Suppressor macrophage (primary cell): ENCODE results near the gene SKIC8.

Source experiments
- DNase-seq, 4 experiments: peaks; one replicate each; pipeline ENCODE4 v3.0.0-alpha.2; 2020 to 2022
- total RNA-seq, 17 experiments: gene quantifications; one replicate each; lab custom pipeline; 2026; ENCODE audit warnings: mixed read lengths in 6 of 17, inconsistent platforms in 3 of 17; lab: John Stamatoyannopoulos, UW

Gene SKIC8
- total RNA-seq, result 19.7 to 41.2 (median 33.7) reads per million in 17 experiments

DNA sequence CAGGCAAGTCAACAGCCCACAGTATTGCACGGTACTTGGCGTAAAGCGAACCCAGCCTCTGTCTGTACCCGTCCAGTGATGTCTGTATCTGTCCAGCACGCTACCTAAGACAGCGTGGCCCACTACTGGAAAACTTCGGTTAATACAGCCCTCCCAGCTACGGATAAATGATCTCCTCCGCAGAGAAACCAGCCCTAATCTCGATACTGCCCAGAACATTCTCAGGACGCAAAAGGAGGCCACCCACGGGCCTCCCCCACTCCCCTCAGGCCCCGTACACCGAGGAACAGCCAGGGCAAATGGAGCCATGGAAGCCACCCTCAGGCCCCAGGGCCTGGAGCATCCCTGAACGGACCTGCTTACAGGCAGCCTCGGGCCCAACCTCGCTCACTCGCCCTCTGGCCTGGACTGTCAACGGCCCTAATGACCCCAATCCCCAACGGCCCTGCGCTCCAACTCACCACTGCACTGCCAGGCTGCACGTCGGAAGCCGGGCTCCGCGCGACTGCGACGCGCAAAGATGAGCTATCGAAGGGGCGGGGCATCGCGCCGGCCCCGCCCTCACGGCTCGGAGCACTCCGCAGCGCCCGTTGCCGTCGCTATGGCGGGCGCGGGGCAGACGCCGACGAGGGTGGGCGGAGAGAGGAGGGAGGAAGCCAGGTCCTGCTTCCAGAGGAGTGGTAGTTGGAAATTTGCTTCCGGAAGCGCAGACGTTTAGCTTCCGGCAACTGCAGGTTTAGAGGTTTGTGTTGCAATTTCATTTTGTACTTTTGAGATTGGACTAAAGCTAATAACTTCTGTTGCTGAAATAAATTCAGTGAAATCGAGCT lies at the start of gene SKIC8:
TSS of gene SKIC8 (minus strand) at position 509 of the 830 bp plus-strand sequence. CDS start 3,923 bp downstream, outside the sequence.
- peak; percentile 98 to 99 (median 98) for DNase-seq

DNA sequence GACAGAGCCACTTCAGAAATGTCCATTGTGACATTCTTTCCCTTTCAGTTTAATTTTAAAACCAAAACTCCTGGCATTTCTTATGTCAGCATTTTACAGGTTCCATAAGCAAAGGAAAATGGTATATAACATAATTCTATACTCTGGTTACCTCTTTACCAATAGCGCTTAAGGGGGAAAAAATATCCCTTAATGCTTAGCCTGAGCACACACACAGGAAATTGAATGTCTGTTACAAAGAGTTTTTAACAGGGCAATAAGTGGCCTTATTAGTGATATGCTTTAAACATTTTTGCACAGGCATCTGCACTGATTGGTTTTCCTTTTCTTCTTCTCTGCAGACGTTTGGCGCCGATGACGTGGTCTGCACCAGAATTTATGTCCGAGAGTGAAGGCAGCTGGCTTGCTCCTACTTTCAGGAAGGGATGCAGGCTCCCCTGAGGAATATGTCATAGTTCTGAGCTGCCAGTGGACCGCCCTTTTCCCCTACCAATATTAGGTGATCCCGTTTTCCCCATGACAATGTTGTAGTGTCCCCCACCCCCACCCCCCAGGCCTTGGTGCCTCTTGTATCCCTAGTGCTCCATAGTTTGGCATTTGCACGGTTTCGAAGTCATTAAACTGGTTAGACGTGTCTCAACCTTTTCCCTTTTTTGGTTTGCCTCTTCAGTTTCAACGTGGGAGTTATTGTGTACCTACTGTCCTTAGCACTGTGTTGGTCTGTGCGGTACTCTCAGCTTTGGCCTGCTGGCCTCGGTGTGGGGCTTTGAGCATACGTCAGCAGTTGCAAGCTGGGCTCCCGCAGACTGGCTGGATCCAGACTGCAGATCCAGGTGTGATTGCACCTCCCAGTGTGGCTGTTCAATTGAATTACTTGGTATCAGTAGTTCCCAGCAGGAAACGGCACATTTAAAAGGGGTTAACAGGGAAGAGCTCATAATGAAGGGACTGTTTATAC lies 48.5 kb upstream of the SKIC8 start:
- no peak for DNase-seq

DNA sequence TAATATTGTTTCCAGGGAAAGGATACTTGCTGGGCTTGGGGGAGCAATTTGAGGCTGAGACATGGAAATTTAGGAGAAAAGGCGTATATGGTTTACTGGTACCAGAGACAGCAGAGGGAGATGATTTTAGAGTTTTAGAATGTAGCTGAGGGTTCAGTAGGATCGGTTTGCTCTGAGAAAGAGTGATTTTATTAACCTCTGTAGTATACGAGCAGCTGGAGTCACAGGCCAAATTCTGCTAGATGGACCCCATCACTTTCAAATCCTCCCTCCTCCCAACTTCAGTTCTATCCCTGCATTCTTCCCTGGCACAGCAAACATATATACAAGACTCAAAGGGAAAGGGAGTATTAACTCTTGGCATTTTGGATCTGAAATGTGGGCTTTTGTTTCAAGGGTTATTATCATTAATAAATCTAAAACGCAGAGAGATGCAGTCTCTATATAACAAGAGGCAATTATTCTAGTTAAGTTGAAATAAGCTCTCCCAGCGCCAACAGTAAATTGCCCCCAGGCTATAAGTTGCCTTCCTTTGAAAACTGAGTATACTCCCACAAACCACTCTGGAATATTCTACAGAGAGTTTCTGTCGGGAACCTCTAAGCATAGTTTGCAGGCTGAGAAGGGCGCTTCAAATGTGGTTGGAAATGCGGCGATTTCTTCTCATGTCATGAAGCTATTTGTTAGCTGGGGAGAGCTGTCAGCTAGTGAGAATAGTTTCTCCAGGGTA lies 46.2 kb upstream of the SKIC8 start:
- DNase-seq, result no peak

GRCh38 chr15:78343276-78344060 lies 44.1 kb upstream of the SKIC8 start:
- DNase-seq, result no peak

DNA sequence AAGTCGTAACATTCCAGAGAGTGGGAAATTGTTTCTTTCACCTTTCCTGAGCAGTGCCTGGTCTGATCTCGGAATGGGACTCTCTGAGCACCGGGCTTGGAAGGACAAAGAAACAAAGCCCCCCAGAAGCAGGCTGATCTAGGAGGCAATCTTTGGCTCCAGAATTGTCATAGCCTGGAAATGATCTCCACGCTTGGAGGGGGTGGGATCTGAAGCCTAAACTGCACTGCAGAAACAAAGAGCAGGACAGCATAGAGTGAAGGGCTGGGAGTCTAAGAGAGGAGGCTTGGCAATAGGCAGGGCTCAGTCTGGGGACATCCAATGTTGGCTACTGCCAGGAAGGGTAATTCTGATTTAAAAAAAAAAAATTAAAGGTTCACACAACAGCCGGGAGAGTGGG lies 42.6 kb upstream of the SKIC8 start:
- DNase-seq, result no peak

- no peak for DNase-seq
Observed at GRCh38 chr15:78341057-78341987, 41.9 kb upstream of the SKIC8 start.

GRCh38 chr15:78340231-78341056 lies 41.0 kb upstream of the SKIC8 start, which contains the start of gene CRABP1:
CRABP1 (plus strand) TSS chr15:78340353; CDS start chr15:78340429, 76 bp downstream.
- DNase-seq, result no peak

GRCh38 chr15:78339559-78339958 lies 40.1 kb upstream of the SKIC8 start:
- DNase-seq, result no peak

GRCh38 chr15:78338781-78339180 lies 39.4 kb upstream of the SKIC8 start:
- DNase-seq, result no peak

DNA sequence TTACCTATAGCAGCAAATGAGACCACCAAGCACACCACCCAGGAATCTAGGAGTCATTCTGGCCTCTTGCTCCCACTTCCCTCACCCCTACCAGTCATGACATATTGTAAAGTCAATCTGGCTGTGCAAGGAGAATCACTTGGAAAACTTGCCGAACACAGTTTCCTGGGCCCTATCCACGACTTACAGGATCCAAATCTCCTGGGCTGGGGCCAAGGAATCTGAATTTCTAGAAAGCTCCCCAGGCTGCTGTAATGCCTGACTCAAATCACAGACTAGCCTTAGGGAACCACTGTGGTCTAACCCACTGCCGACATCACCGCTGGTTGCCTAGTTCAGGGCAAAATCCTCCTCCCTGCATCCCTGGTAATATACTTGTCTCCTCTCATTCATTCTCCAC lies 36.6 kb upstream of the SKIC8 start:
- no peak for DNase-seq

DNA sequence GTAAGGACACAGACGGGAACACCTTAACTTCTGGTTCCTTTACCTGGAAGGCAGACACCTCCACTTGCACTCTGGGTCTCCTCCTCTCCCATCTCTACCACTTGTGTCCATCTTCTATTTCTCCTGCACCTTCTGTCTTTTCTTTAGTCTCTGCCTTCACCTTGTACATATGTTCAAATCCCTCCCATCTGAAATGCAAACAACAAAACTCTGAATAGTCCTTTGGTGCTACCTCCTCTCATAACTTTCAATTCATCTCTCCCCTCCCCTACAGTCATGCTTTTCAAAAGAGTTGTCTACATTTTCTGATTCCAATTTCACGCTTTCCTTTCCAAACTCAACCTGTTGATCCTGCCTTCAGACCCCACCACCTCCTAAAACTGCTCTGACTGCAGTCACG lies 35.4 kb upstream of the SKIC8 start:
- no peak for DNase-seq

- DNase-seq, result no peak
Observed at GRCh38 chr15:78329625-78330024, 30.2 kb upstream of the SKIC8 start.

- DNase-seq, result peak; percentile 27 to 69 (median 40)
Observed at GRCh38 chr15:78327466-78327865, 28.1 kb upstream of the SKIC8 start.

GRCh38 chr15:78325092-78325843 lies 25.9 kb upstream of the SKIC8 start:
- no peak for DNase-seq

DNA sequence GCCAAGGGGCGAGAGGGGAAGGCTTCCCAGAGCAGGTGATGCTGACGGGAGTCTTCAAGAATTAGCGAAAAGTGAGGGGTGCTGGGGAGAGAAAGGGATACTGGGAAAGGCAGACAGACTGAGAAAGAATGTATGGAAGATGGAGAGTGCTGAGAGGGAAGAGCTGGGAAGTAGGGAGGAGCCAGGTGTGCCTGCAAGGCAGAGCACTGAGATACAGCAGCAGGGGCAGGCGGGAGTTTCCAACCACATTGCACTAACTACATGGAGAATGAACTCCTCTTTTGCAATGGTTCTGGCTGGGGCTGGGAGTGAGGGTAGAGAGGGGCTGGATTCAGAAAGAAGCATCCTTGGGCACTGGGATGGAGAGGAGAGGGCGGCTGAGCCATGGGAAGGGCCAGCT lies 24.7 kb upstream of the SKIC8 start:
- DNase-seq, result no peak

GRCh38 chr15:78323693-78324092 lies 24.3 kb upstream of the SKIC8 start:
- DNase-seq, result no peak

DNA sequence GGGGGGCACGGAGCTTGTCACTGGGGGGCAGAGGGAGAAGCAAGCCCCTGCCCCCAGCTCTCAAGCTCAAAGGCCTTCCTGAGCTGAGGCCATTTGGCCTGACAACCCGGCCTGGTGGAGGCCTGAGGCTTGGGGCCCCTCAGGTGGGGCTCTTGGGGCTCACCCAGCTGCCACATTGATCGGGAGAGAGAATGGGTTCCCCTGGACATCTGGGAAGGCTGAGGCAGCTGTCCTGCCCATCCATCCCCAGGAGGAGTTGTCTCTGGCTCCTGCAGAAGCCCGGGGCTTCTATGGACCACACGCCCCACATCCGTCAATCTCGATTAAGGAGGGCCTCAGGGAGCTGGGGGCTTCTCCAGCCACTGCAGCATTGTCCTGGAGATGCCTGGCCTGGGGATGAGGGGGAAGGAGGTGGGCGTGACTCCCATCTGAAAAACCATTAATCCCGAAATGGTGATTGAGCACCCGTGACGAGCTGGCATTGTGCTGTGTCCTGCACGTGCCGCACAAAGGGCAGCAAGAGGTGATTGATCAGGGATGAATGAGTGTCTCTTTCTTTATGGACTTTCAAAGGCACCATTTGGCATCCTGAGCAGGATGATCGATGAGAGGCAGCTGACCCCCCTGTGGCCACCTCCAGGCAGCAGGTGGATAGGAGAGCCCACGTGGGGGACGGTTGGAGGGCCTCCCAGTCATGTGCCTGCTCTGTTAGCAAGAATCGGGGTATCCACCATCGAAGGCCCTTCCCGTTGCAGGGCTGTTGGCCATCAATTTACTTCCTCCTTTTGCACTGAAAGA lies 23.5 kb upstream of the SKIC8 start:
- peak; percentile 11 to 35 (median 28) for DNase-seq

GRCh38 chr15:78322243-78322642 lies 22.8 kb upstream of the SKIC8 start:
- no peak for DNase-seq
